ENCODE results near the gene HRH4. TPM values are rescaled to one million over a fixed set of nuclear protein-coding genes. Genes with fewer than 3 reads are reported as not detected.

The HRH4 gene
- total RNA-seq, 1 experiment from 2014 or later: not detected

GRCh38 chr18:24491927-24492834 lies 31.7 kb downstream of the HRH4 start:
- Mint-ChIP-seq H3K4me3 (no peak overlapping the region; a peak in 1 of 5 replicates), H3K9me3 (no peaks in the 10 kb centered on the region; a peak in 1 of 5 replicates), H3K27ac (peak overlapping the region in 2 of 3 experiments; percentile 3 to 56; a peak in 1 of 7 replicates), H3K27me3 (ENCODE audit: low read depth) (no peaks in the 10 kb centered on the region; the same call in 1 of the 2 replicates), H3K36me3 (ENCODE audit: insufficient read depth in 1 of 3, low read depth in 3 of 3) (no peaks in the 10 kb centered on the region; a peak in 1 of 7 replicates), H3K4me1 (peaks cover 0 to 6% of the 10 kb centered on the region in 2 experiments; a peak in 1 of 4 replicates)
- no peak overlapping the region for H4K5ac ChIP-seq (ENCODE audit: insufficient read length, low read depth, low read length)
- H4K20me1 ChIP-seq (ENCODE audit: control insufficient read depth, insufficient read depth, insufficient read length): no peaks in the 10 kb centered on the region
- H3K23ac ChIP-seq (ENCODE audit: insufficient read length, low read depth, low read length): no peak overlapping the region
- H3K79me1 ChIP-seq (ENCODE audit: insufficient read depth, low read depth, low read length, poor library complexity, severe bottlenecking): no peaks in the 10 kb centered on the region
- H3K18ac ChIP-seq (ENCODE audit: insufficient read length, low read depth, low read length): no peak overlapping the region
- no peak overlapping the region for H2AK5ac ChIP-seq (ENCODE audit: insufficient read length, low read length)
- no peak overlapping the region for H3K4me2 ChIP-seq (ENCODE audit: insufficient read depth, insufficient read length, low read length)
- no peaks in the 10 kb centered on the region for H3K4me1 ChIP-seq (ENCODE audit: insufficient read depth, low read length)
- no peak overlapping the region for H2BK5ac ChIP-seq (ENCODE audit: insufficient read length, low read length)
- no CpG with 5 or more reads among the region's 21 CpGs for WGBS (ENCODE audit: extremely low coverage, insufficient read length, low lambda C conversion rate)
- no peak overlapping the region for H4K91ac ChIP-seq (ENCODE audit: insufficient read length, low read depth, low read length)
- H4K8ac ChIP-seq (replicated peaks; ENCODE audit: insufficient read length, low read depth, low read length): no peak overlapping the region
- no peak overlapping the region for H2BK20ac ChIP-seq (ENCODE audit: low read depth, low read length, poor library complexity, severe bottlenecking)
- no peak overlapping the region for H2BK12ac ChIP-seq (ENCODE audit: insufficient read length, low read depth, low read length)
- TF ChIP-seq CTCF (conservative IDR thresholded peaks at IDR 0.05): no peak
- H3K56ac ChIP-seq (ENCODE audit: insufficient read length, low read depth, low read length): no peak overlapping the region
- no peaks in the 10 kb centered on the region for H3K9me3 ChIP-seq (ENCODE audit: control insufficient read depth, low read depth, low read length)
- no peaks in the 10 kb centered on the region for H3K27me3 ChIP-seq (ENCODE audit: insufficient read depth, low read length)
- H3K14ac ChIP-seq (ENCODE audit: insufficient read depth, low read length): no peak overlapping the region; the same call in 1 of the 2 replicates
- H3K23me2 ChIP-seq (ENCODE audit: insufficient read length, low read depth, low read length, poor library complexity, severe bottlenecking): no peaks in the 10 kb centered on the region
- H3K9ac ChIP-seq (ENCODE audit: extremely low read depth, insufficient read length, low read length): no peak overlapping the region
- H2AFZ ChIP-seq (ENCODE audit: low read length): peak overlapping the region; percentile 68
- no peak for DNase-seq
- no peak overlapping the region for H2BK15ac ChIP-seq (ENCODE audit: low read depth, low read length)
- H3K4ac ChIP-seq (ENCODE audit: low read depth, low read length): no peak overlapping the region
- no peak overlapping the region for H3T11ph ChIP-seq (ENCODE audit: low read length)
- no peak overlapping the region for H2BK120ac ChIP-seq (ENCODE audit: low read depth, low read length, poor library complexity, severe bottlenecking)
- no peaks in the 10 kb centered on the region for H3K79me2 ChIP-seq (ENCODE audit: insufficient read depth, low read length)
- H3K27ac ChIP-seq (ENCODE audit: insufficient read length, low read depth, low read length): no peak overlapping the region

All from H9 (cell line).